Osteocyte (in vitro differentiated cells): Measurements from ENCODE around the gene MMD. TPM values are rescaled to one million over a fixed set of nuclear protein-coding genes. Genes with fewer than 3 reads are reported as not detected.

Experiments used
- DNase-seq: peaks from one replicate; pipeline ENCODE4 v3.0.0; 2021; ENCODE audit warnings: mixed read lengths; ENCODE audit not compliant: unreplicated experiment; ENCODE audit errors: extremely low spot score
- H3K27ac Mint-ChIP-seq: one replicate; pipeline ENCODE4 v1.8.0; 2021; ENCODE audit warnings: mild to moderate bottlenecking, mixed read lengths; ENCODE audit not compliant: unreplicated experiment
- H3K27me3 Mint-ChIP-seq: one replicate; pipeline ENCODE4 v1.8.0; 2021; ENCODE audit warnings: mixed read lengths; ENCODE audit not compliant: unreplicated experiment
- H3K36me3 Mint-ChIP-seq: one replicate; pipeline ENCODE4 v1.8.0; 2021; ENCODE audit warnings: mixed read lengths; ENCODE audit not compliant: unreplicated experiment
- H3K4me1 Mint-ChIP-seq: one replicate; pipeline ENCODE4 v1.8.0; 2021; ENCODE audit warnings: mixed read lengths; ENCODE audit not compliant: unreplicated experiment
- H3K4me3 Mint-ChIP-seq: one replicate; pipeline ENCODE4 v1.8.0; 2021; ENCODE audit warnings: mild to moderate bottlenecking, moderate library complexity, mixed read lengths; ENCODE audit not compliant: unreplicated experiment
- H3K9me3 Mint-ChIP-seq: one replicate; pipeline ENCODE4 v1.8.0; 2021; ENCODE audit warnings: mixed read lengths; ENCODE audit not compliant: unreplicated experiment
- total RNA-seq: library from RNA; stranded (reverse); gene quantifications from 2 replicates; pipeline ENCODE4 v1.2.1, GENCODE V29; 2021
- TF ChIP-seq, protein P1 (sequence below): fragments of 200-600 bp; sonication (generic); IDR thresholded peaks from 2 replicates; pipeline ENCODE4 v1.5.0; 2021; ENCODE audit warnings: antibody characterized with exemption, mild to moderate bottlenecking, moderate library complexity

Gene MMD
- total RNA-seq, 1 donor from 2014 or later = 10.3 TPM

DNA sequence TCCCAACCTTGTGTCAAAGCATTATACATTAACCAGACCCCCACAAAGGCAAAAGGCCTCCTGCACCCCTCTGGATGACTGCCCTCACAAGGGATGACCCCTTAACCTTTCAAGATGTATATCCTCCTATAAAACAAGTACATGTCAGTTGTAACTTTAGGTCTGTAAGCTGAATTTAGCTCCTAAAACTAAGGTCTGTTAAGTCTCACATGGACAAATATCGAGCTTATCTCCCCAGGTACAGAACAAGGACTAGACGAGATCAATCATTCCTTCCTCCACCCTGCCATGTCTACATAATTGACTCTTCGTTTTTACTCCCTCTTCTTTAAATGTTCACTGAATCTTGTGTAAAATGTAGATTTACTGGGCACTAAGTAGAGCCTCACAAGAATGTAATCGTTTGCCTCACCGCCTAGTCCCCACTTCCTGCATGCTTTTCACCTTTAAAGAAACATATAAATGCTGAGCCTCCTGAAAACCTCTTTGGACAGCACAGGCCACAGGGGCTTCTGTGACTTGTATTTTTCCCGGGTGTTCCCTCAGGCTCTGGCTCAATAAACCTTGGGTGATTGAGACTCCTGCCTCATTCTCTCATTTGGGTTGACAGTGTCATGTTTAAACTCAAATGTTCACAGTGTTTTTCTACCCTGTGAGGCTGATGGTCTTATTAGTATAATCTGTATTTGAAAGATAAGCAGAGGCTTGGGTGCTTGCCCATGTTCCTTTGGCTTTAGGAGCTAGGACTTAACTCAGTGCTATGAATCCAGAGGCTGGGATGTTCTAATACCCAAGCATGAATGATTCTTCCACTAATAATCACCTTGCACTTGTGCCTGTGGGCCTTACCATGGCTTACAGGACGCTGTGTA is 37.6 kb downstream of the MMD start:
- Mint-ChIP-seq H3K4me1 (peaks cover 11% of the 10 kb centered on the region), H3K36me3 (no peaks in the 10 kb centered on the region), H3K9me3 (no peaks in the 10 kb centered on the region), H3K27ac (no peak overlapping the region), H3K27me3 (peaks cover 2% of the 10 kb centered on the region), H3K4me3 (no peak overlapping the region)
- DNase-seq = no peak
- TF ChIP-seq, protein P1, sequence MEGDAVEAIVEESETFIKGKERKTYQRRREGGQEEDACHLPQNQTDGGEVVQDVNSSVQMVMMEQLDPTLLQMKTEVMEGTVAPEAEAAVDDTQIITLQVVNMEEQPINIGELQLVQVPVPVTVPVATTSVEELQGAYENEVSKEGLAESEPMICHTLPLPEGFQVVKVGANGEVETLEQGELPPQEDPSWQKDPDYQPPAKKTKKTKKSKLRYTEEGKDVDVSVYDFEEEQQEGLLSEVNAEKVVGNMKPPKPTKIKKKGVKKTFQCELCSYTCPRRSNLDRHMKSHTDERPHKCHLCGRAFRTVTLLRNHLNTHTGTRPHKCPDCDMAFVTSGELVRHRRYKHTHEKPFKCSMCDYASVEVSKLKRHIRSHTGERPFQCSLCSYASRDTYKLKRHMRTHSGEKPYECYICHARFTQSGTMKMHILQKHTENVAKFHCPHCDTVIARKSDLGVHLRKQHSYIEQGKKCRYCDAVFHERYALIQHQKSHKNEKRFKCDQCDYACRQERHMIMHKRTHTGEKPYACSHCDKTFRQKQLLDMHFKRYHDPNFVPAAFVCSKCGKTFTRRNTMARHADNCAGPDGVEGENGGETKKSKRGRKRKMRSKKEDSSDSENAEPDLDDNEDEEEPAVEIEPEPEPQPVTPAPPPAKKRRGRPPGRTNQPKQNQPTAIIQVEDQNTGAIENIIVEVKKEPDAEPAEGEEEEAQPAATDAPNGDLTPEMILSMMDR = no peak

DNA sequence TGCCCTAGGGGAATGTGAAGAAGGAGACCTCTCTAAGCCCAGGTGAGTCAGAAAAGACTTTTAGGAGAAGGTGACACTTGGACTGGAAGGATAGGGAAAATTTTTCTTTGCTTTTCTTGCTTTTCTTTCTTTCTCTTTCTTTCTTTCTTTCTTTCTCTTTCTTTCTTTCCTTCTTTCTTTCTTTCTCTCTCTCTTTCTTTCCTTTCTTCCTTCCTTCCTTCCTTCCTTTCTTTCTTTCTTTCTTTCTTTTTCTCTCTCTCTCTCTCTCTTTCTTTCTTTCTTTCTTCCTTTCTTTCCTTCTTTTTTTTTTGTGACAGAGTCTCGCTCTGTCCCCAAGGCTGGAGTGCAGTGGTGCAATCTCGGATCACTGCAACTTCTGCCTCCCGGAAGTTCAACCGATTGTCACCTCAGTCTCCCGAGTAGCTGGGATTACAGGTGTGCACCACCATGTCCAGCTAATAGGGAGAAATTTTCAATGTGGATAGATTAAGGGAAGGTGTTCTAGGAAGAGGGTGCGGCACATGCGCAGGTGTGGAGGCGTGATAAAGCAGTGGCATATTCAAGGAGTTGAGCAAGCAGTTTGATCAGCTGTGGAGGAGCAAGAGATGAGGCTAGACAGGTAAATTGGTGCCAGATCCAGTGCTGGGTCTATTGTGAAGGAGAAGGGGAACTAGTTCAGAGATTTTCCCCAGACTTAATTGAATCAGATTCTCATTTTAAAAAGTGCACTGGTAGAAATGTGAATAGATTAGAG is 40.4 kb downstream of the MMD start:
- H3K36me3 Mint-ChIP-seq = no peaks in the 10 kb centered on the region
- no peaks in the 10 kb centered on the region for H3K9me3 Mint-ChIP-seq
- no peak overlapping the region for H3K27ac Mint-ChIP-seq
- TF ChIP-seq, protein P1 = no peak
- H3K27me3 Mint-ChIP-seq = peaks cover 2% of the 10 kb centered on the region
- H3K4me3 Mint-ChIP-seq = no peak overlapping the region
- no peak for DNase-seq
- peaks cover 3% of the 10 kb centered on the region for H3K4me1 Mint-ChIP-seq

DNA sequence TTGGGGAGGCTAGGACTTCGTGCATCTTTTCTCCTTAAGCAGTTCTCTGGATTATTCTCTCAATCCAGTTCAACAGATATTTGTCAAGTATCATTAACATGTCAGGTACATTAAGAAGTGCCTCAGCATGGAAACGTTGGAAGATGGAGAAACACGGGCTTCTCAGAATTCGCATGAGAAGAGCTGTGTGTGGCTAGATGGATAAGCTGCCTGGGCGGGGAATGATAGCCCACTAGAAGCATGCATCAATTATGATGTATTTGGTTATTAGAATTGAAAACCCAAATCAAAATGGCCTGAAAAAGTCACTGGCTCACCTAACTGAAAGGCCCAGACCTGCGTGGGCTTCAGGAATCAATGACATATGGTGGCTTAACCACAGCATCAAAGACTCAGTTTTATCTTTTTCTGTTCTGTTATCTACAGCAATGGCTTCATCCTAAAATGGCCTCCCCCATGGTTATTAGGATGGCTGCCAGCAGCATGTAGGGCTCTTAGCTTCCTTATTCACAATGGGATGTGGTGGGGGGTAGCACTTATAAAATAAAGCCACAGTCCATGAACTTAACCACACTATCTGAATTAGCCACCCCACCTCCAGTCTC is 43.9 kb downstream of the MMD start:
- Mint-ChIP-seq H3K9me3 (no peaks in the 10 kb centered on the region), H3K27me3 (peaks cover 2% of the 10 kb centered on the region), H3K4me3 (no peak overlapping the region), H3K36me3 (no peaks in the 10 kb centered on the region), H3K4me1 (no peaks in the 10 kb centered on the region), H3K27ac (no peak overlapping the region)
- no peak for DNase-seq
- TF ChIP-seq, protein P1 = no peak

DNA sequence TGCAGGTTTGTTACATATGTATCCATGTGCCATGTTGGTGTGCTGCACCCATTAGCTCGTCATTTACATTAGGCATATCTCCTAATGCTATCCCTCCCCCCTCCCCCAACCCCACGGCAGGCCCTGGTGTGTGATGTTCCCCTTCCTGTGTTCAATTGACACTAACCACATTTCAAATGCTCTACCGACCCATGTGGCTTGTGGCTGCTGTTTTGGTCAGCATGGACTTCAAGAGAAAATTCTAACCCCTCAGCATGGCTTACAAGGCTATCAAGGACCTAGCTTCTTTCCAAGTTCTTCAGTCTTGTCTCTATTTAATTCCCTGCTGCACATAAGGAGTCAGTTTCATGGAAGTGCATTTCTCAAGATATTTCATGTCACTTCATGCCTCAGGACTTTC is 52.9 kb downstream of the MMD start:
- no peak overlapping the region for H3K27ac Mint-ChIP-seq
- H3K4me3 Mint-ChIP-seq = no peak overlapping the region
- H3K4me1 Mint-ChIP-seq = no peaks in the 10 kb centered on the region
- H3K36me3 Mint-ChIP-seq = no peaks in the 10 kb centered on the region
- no peak for DNase-seq
- TF ChIP-seq, protein P1 = no peak
- H3K9me3 Mint-ChIP-seq = peaks cover 12% of the 10 kb centered on the region
- peaks cover 3% of the 10 kb centered on the region for H3K27me3 Mint-ChIP-seq
